Astrocyte of the spinal cord (primary cell): ENCODE results near the gene RICTOR.

Source experiments
- DNase-seq: peaks from one replicate; pipeline ENCODE4 v3.0.0; 2011; ENCODE audit warnings: low read depth, low spot score
- H3K4me3 ChIP-seq: 2 replicates; pipeline ENCODE4 v1.5.1; 2011; ENCODE audit warnings: low read depth, mild to moderate bottlenecking, low read length, moderate library complexity
- in situ Hi-C: cut with HindIII; loops from 2 replicates; pipeline ENCODE4 v1.10.0; 2017; ENCODE audit warnings: low sequenced_read_pairs
- TF ChIP-seq, protein P1 (sequence below): IDR thresholded peaks from 2 replicates; pipeline ENCODE4 v1.5.1; 2012; ENCODE audit warnings: low read depth, mild to moderate bottlenecking, low read length, inconsistent platforms

RICTOR gene

GRCh38 chr5:39073767-39074016, 507 bp downstream of the RICTOR start:
- H3K4me3 ChIP-seq = peak overlapping the region; percentile 86
- DNase-seq = no peak
- TF ChIP-seq, protein P1, sequence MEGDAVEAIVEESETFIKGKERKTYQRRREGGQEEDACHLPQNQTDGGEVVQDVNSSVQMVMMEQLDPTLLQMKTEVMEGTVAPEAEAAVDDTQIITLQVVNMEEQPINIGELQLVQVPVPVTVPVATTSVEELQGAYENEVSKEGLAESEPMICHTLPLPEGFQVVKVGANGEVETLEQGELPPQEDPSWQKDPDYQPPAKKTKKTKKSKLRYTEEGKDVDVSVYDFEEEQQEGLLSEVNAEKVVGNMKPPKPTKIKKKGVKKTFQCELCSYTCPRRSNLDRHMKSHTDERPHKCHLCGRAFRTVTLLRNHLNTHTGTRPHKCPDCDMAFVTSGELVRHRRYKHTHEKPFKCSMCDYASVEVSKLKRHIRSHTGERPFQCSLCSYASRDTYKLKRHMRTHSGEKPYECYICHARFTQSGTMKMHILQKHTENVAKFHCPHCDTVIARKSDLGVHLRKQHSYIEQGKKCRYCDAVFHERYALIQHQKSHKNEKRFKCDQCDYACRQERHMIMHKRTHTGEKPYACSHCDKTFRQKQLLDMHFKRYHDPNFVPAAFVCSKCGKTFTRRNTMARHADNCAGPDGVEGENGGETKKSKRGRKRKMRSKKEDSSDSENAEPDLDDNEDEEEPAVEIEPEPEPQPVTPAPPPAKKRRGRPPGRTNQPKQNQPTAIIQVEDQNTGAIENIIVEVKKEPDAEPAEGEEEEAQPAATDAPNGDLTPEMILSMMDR = no peak
- in situ Hi-C loops = no loop called here

- peak; percentile 52 for DNase-seq
- in situ Hi-C loops = no loop called here
- peak overlapping the region; percentile 86 for H3K4me3 ChIP-seq
Observed at GRCh38 chr5:39072925-39073766, 1.1 kb downstream of the RICTOR start.

DNA sequence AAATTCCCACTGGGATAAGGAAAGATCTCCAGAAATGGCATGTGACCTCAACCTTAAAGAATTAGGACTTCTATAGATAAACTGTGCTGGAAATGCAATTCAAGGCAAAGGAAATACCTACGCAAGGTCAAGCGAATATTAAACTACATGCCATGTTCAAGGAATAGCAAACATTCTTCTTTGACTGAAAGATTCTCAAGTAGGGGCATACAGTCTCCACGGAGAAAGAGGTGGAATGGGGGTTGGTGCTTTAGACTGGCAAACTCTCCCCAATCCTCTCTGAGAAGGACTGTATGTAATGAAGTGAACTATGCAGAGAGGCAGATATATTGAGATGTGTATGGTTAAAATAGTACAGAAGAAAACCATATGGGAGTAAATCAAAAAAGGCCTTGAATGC, 6.1 kb downstream of the RICTOR start:
- DNase-seq = no peak
- in situ Hi-C loops = no loop called here
- no peak overlapping the region for H3K4me3 ChIP-seq
- TF ChIP-seq, protein P1 = no peak

More at GRCh38 chr5:39072925-39073766, 1.1 kb downstream of the RICTOR start:
- TF ChIP-seq, protein P1 = no peak

GRCh38 chr5:39064450-39064849, 9.7 kb downstream of the RICTOR start:
- DNase-seq = no peak
- no peak overlapping the region for H3K4me3 ChIP-seq
- TF ChIP-seq, protein P1 = no peak
- in situ Hi-C loops = no loop called here

DNA sequence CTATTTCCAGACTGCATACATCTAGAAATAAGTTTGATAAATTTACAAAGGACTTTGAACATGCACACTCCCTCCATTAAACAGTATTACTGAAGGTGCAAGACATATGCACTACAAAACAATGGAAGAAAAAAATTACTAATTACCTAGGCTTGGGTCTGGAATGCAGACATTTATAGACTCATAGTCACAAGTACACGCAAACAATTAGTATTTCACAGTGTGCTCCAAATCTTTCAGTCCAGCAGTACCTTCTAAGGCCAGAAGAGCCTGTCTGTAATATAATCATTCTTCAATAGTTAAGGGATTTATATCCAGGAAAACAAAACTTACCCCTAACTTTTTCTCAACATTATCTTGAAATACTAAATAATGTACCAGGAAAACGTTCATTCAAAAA, 11.2 kb downstream of the RICTOR start:
- DNase-seq = no peak
- in situ Hi-C loops = no loop called here
- H3K4me3 ChIP-seq = no peak overlapping the region

GRCh38 chr5:39062530-39062929, 11.7 kb downstream of the RICTOR start:
- H3K4me3 ChIP-seq = no peak overlapping the region
- DNase-seq = no peak
- in situ Hi-C loops = no loop called here
- TF ChIP-seq, protein P1 = no peak

More for the DNA sequence above, 11.2 kb downstream of the RICTOR start:
- TF ChIP-seq, protein P1 = no peak
